Hematopoietic multipotent progenitor cell treated with erythropoietin and hydrocortisone succinate and interleukin-3 and kit ligand, for 6 days (in vitro differentiated cells): ENCODE results near the gene GPX4.

Experiments used
- DNase-seq: peaks from one replicate; pipeline ENCODE4 v3.0.0-alpha.2; 2015

GPX4 gene

GRCh38 chr19:1103708-1104310 is at the start of gene GPX4:
Gene GPX4, plus strand, starts transcription at chr19:1103994. Its CDS starts 50 bp downstream, at chr19:1104044.
- DNase-seq, result peak; percentile 100

GRCh38 chr19:1054102-1055027 is 49.4 kb upstream of the GPX4 start:
- DNase-seq, result no peak

- DNase-seq, result no peak
Measured at GRCh38 chr19:1055028-1055425, 48.8 kb upstream of the GPX4 start.

GRCh38 chr19:1055886-1056620 is 47.7 kb upstream of the GPX4 start:
- no peak for DNase-seq

- peak; percentile 76 for DNase-seq
Measured at GRCh38 chr19:1057176-1057855, 46.5 kb upstream of the GPX4 start.

GRCh38 chr19:1058112-1058511 is 45.7 kb upstream of the GPX4 start:
- DNase-seq, result no peak

GRCh38 chr19:1060689-1061088 is 43.1 kb upstream of the GPX4 start:
- no peak for DNase-seq

GRCh38 chr19:1061987-1062386 is 41.8 kb upstream of the GPX4 start:
- DNase-seq, result no peak

GRCh38 chr19:1062387-1063029 is 41.3 kb upstream of the GPX4 start:
- DNase-seq, result peak; percentile 76

- DNase-seq, result peak; percentile 82
Measured at GRCh38 chr19:1063030-1063908, 40.5 kb upstream of the GPX4 start.

GRCh38 chr19:1063909-1064660 is 39.7 kb upstream of the GPX4 start:
- no peak for DNase-seq

- DNase-seq, result peak; percentile 84
Measured at GRCh38 chr19:1064661-1065605, 38.9 kb upstream of the GPX4 start.

GRCh38 chr19:1065606-1066109 is 38.1 kb upstream of the GPX4 start:
- no peak for DNase-seq

- peak; percentile 54 for DNase-seq
Measured at GRCh38 chr19:1066251-1066747, 37.5 kb upstream of the GPX4 start.

GRCh38 chr19:1066748-1067340 is 37.0 kb upstream of the GPX4 start, which contains the start of gene ARHGAP45:
Gene ARHGAP45, plus strand, starts transcription at chr19:1067167. Its CDS starts 239 bp downstream, at chr19:1067406.
- peak; percentile 66 for DNase-seq

GRCh38 chr19:1067341-1067957 is 36.3 kb upstream of the GPX4 start:
- peak; percentile 51 for DNase-seq
